HG02938 (cell line): ENCODE results near the gene ZP1.

Experiments used
- ATAC-seq: cut with Tn5 transposase; IDR thresholded peaks from one replicate; pipeline ENCODE4 v1.9.1; 2021; ENCODE audit warnings: mild to moderate bottlenecking, moderate library complexity; ENCODE audit not compliant: unreplicated experiment

Gene ZP1

GRCh38 chr11:60875366-60876167 lies 8.2 kb downstream of the ZP1 start:
- no peak for ATAC-seq

- ATAC-seq, result no peak
Observed at GRCh38 chr11:60876168-60876485, 8.8 kb downstream of the ZP1 start.

GRCh38 chr11:60878245-60879101 lies 11.1 kb downstream of the ZP1 start:
- no peak for ATAC-seq

GRCh38 chr11:60879104-60879503 lies 11.8 kb downstream of the ZP1 start:
- no peak for ATAC-seq

GRCh38 chr11:60879971-60880588 lies 12.7 kb downstream of the ZP1 start:
- ATAC-seq, result no peak

- no peak for ATAC-seq
Observed at GRCh38 chr11:60880643-60881282, 13.4 kb downstream of the ZP1 start.

- ATAC-seq, result no peak
Observed at GRCh38 chr11:60887556-60887955, 20.2 kb downstream of the ZP1 start.

- ATAC-seq, result no peak
Observed at GRCh38 chr11:60889869-60890311, 22.5 kb downstream of the ZP1 start.

- ATAC-seq, result no peak
Observed at GRCh38 chr11:60890696-60891095, 23.4 kb downstream of the ZP1 start.

- ATAC-seq, result no peak
Observed at GRCh38 chr11:60891103-60891741, 23.9 kb downstream of the ZP1 start.

GRCh38 chr11:60895687-60896086 lies 28.3 kb downstream of the ZP1 start:
- ATAC-seq, result no peak

GRCh38 chr11:60897496-60897895 lies 30.2 kb downstream of the ZP1 start:
- no peak for ATAC-seq

- ATAC-seq, result no peak
Observed at GRCh38 chr11:60899046-60899936, 31.9 kb downstream of the ZP1 start.

- ATAC-seq, result no peak
Observed at GRCh38 chr11:60899977-60900376, 32.6 kb downstream of the ZP1 start.

- ATAC-seq, result no peak
Observed at GRCh38 chr11:60900673-60901404, 33.5 kb downstream of the ZP1 start.

- no peak for ATAC-seq
Observed at GRCh38 chr11:60902625-60903024, 35.3 kb downstream of the ZP1 start.

GRCh38 chr11:60905047-60905446 lies 37.7 kb downstream of the ZP1 start:
- no peak for ATAC-seq

GRCh38 chr11:60905551-60906113 lies 38.3 kb downstream of the ZP1 start:
- no peak for ATAC-seq
